NCI-H524 (cell line): ENCODE results near the gene DRAM2.
"Not testable (repeated sequence)": the region's sequence is repeated elsewhere in the genome, so short reads cannot be mapped to it uniquely, and the experiment has no call there.

ENCODE experiments used
- DNase-seq, 2 experiments: peaks; one replicate each; lab custom pipeline; 2025; lab: John Stamatoyannopoulos, UW

DRAM2 gene

GRCh38 chr1:111082421-111083203 is 57.3 kb downstream of the DRAM2 start:
- no peak for DNase-seq

GRCh38 chr1:111079329-111079728 is 60.6 kb downstream of the DRAM2 start:
- DNase-seq, result not testable (repeated sequence)

- DNase-seq, result not testable (repeated sequence)
Measured at GRCh38 chr1:111077312-111077711, 62.6 kb downstream of the DRAM2 start.
